SK-N-MC (cell line): ENCODE measurements around the gene RCBTB1.
"Not testable (repeated sequence)": the region's sequence is repeated elsewhere in the genome, so short reads cannot be mapped to it uniquely, and the experiment has no call there.

Experiments
- DNase-seq: peaks from one replicate; pipeline ENCODE4 v3.0.0-alpha.2; 2011; ENCODE audit warnings: low read depth, low spot score
- H3K27ac ChIP-seq: fragments of 200-600 bp; sonication (generic); 2 replicates; pipeline ENCODE4 v1.5.1; 2016; ENCODE audit warnings: mixed run types
- H3K36me3 ChIP-seq: fragments of 200-600 bp; sonication (generic); 2 replicates; pipeline ENCODE4 v1.6.1; 2017; ENCODE audit warnings: antibody characterized with exemption, low read length, mixed read lengths; ENCODE audit not compliant: insufficient read depth
- H3K4me3 ChIP-seq: fragments of 200-600 bp; sonication (generic); 2 replicates; pipeline ENCODE4 v1.5.1; 2016
- H3K9ac ChIP-seq: fragments of 200-600 bp; sonication (generic); 2 replicates; pipeline ENCODE4 v1.8.0; 2017; ENCODE audit warnings: mixed run types, mixed read lengths; ENCODE audit not compliant: insufficient read length
- H3K9me3 ChIP-seq: fragments of 200-600 bp; sonication (generic); 2 replicates; pipeline ENCODE4 v1.6.1; 2017; ENCODE audit warnings: low read depth, mild to moderate bottlenecking, antibody characterized with exemption, low read length, moderate library complexity, mixed read lengths
- EZH2 ChIP-seq: fragments of 200-600 bp; sonication (generic); IDR thresholded peaks from one replicate; pipeline ENCODE4 v1.6.1; 2017; ENCODE audit warnings: antibody characterized with exemption
- FOXP2 ChIP-seq: optimal IDR thresholded peaks from 2 replicates; pipeline ENCODE3; 2011; ENCODE audit warnings: mild to moderate bottlenecking, moderate library complexity; ENCODE audit not compliant: insufficient read depth; ENCODE audit errors: extremely low read length, control extremely low read depth
- POLR2AphosphoS5 ChIP-seq: IDR thresholded peaks from 2 replicates; pipeline ENCODE4 v1.6.1; 2012; ENCODE audit warnings: mild to moderate bottlenecking, low read depth, low read length, borderline replicate concordance

RCBTB1 gene

DNA sequence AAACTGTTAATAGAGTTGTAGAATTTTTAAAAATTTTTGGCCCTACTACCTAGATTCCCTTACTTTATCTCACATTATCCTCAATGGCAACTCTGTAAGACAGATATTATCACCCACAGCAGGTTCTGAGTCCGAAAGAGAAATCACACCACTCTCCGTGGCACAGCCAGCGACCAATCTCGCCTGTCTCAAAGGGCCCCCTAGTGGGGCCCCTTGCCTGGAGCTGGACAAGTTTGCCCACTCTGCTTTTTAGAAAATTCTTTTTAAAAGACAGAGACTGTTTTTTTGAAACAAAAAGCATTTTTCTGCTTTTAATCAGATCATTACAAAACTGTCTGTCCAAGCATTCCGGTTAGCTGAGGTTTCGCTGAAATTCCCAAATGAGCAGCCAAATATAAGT lies 67.9 kb downstream of the RCBTB1 start:
- Histone ChIP-seq H3K36me3 (no peaks in the 10 kb centered on the region), H3K9ac (no peak overlapping the region), H3K4me3 (no peak overlapping the region), H3K27ac (no peak overlapping the region), H3K9me3 (no peaks in the 10 kb centered on the region)
- TF ChIP-seq POLR2AphosphoS5 (no peak), FOXP2 (no peak), EZH2 (no peak)
- no peak for DNase-seq

DNA sequence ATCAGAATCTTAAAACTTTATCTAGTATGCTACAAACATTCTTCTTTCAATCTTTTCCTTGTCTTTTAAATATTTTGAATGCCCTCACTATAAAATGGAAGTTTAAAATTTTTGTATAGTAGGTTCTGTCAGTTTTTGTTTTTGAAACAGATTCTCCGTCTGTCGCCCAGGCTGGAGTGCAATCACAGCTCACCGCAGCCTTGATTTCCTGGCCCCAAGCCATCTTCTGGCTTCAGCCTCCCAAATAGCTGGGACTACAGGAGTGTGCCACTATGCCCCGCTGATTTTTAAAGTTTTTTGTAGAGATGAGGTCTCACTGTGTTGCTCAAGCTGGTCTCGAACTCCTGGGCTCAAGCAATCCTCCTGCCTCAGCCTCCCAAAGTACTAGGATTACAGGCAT lies 68.9 kb downstream of the RCBTB1 start:
- H3K9ac ChIP-seq, result no peak overlapping the region
- no peak for DNase-seq
- no peak for TF ChIP-seq EZH2
- no peak overlapping the region for H3K27ac ChIP-seq
- no peaks in the 10 kb centered on the region for H3K36me3 ChIP-seq
- H3K4me3 ChIP-seq, result no peak overlapping the region
- H3K9me3 ChIP-seq, result no peaks in the 10 kb centered on the region

DNA sequence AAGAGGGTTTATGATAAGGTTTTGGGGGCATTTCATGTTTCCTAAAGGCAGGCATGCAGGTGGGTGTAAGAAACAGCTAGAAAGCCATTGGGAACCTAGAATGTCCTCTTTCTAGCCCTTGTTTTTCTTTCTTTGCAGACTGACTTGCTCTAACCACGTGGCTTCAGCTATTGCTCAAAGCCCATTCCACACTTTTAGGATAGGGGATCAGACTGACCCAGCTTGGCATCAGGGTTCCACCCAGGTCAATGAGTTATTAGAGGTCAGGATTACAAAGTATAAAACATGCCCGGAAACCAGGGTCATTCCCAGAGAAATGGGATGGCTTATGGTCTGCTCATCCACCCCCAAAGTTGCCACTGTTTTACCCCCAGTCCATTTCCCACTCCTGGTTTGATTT lies 72.8 kb downstream of the RCBTB1 start:
- no peak overlapping the region for H3K27ac ChIP-seq
- no peak for DNase-seq
- TF ChIP-seq EZH2 (no peak), FOXP2 (no peak), POLR2AphosphoS5 (no peak)
- no peaks in the 10 kb centered on the region for H3K9me3 ChIP-seq
- H3K4me3 ChIP-seq, result no peak overlapping the region
- no peak overlapping the region for H3K9ac ChIP-seq
- H3K36me3 ChIP-seq, result no peaks in the 10 kb centered on the region

DNA sequence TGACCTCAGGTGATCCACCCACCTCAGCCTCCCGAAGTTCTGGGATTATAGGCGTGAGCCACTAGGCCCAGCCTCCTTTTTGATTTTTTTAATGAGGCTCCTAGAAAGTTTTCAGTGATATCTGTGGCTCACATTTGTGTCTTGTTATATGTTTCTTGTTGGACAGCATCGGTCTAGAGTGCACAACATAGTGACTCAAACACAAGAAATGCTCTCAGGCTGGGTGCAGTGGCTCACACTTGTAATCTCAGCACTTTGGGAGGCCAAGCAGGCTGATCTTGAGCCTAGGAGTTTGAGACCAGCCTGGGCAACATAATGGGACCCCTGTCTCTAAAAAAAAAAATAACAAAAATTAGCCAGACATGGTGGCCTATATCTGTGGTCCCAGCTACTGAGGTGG lies 81.4 kb downstream of the RCBTB1 start:
- no peak for TF ChIP-seq POLR2AphosphoS5
- no peak for TF ChIP-seq FOXP2
- TF ChIP-seq EZH2, result no peak
- no peak for DNase-seq
- no peak overlapping the region for H3K27ac ChIP-seq

DNA sequence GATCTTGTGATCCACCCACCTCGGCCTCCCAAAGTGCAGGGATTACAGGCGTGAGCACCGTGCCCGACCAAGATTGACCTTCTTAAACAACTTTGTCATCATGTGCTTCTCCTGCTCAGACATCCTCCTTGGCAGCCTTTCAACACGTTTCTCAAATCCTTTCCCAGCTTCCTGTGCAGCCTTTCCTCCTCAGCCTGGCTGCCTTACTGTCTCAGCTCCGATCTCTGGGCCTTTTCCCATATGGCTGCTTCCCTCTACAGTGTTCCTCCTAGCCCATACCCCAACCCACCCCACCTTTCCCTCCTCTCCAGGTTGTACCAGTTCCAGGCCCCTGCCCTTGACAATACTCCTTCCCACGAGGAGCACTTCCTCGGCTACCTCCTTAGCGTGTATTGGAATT lies 82.4 kb downstream of the RCBTB1 start:
- TF ChIP-seq POLR2AphosphoS5 (no peak), FOXP2 (no peak), EZH2 (no peak)
- no peak overlapping the region for H3K27ac ChIP-seq
- DNase-seq, result no peak
- H3K36me3 ChIP-seq, result no peaks in the 10 kb centered on the region
- no peak overlapping the region for H3K9ac ChIP-seq
- no peak overlapping the region for H3K4me3 ChIP-seq
- no peaks in the 10 kb centered on the region for H3K9me3 ChIP-seq

More for the DNA sequence above, 81.4 kb downstream of the RCBTB1 start:
- Histone ChIP-seq H3K4me3 (no peak overlapping the region), H3K36me3 (no peaks in the 10 kb centered on the region), H3K9me3 (no peaks in the 10 kb centered on the region), H3K9ac (no peak overlapping the region)

DNA sequence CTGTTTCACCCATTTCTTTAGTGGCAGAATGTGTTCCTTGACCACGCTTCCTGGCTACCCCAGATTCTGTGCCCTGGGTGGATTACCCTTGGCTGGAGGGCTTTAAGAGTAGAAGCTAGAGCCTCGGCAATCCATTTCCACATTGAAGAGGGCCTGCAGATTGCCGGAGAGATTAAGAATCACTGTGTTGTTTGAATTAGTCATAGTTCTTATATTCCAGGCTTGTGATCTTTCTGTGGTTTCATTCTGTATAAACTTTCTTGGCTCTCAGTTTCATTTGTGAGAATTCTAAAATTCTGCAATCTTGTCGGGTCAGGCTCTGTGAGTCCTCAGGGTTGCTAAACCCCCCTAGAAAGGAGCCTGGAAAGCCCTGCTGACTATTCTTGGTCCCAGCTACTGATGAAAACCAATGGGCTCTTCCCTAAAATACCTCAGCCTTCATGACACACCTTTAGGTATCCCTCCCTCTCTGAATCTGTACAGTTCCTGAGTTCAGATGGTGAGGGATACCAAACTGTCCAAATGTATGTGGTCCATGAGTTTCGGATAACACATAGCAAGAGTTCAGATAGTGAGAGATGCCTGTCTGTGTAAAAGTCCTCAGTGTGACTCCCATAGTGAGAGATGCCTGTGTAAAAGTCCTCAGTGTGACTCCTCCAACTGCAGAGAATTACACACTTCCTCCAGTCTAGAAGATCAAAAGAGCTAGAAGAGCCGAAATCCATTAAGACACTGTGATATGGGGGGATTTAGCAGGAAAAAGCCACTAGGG lies 85.3 kb downstream of the RCBTB1 start:
- no peak for DNase-seq
- Histone ChIP-seq H3K27ac (no peak overlapping the region), H3K36me3 (no peaks in the 10 kb centered on the region), H3K9ac (no peak overlapping the region), H3K4me3 (no peak overlapping the region), H3K9me3 (no peaks in the 10 kb centered on the region)
- no peak for TF ChIP-seq FOXP2
- no peak for TF ChIP-seq POLR2AphosphoS5
- no peak for TF ChIP-seq EZH2

DNA sequence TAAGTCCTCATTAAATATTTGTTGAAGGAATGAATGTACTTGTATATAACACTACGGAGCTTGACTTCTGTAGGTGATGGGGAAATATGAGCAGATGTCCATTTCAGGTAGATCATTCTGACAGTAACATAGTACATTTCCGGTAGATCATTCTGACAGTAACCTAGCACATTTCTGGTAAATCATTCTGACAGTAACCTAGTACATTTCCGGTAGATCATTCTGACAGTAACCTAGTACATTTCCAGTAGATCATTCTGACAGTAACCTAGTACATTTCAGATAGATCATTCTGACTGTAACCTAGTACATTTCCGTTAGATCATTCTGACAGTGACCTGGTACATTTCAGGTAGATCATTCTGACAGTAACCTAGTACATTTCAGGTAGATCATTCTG lies 87.2 kb downstream of the RCBTB1 start:
- H3K4me3 ChIP-seq, result no peak overlapping the region
- H3K27ac ChIP-seq, result no peak overlapping the region
- no peaks in the 10 kb centered on the region for H3K9me3 ChIP-seq
- no peak for DNase-seq
- TF ChIP-seq FOXP2 (no peak), POLR2AphosphoS5 (no peak), EZH2 (no peak)
- no peaks in the 10 kb centered on the region for H3K36me3 ChIP-seq
- H3K9ac ChIP-seq, result no peak overlapping the region

DNA sequence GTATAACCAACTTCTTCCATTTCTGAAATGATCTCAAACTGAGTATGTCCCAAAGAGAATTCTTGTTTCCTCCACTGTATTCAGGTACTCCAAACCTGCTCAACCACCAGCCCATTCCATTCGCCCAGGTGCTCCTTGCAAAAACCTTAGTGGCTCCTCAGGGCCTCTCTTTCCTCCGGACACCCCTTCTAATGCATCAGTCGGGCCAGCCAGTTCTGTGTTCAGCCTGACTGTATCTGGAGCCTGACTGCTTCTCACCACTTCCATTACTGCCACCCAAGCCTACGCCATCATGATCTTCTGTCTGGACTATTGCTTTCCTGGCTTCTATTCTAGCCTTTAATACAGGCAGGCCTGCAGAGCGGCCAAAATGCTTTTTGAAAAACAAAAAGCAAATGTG lies 88.1 kb downstream of the RCBTB1 start:
- H3K9ac ChIP-seq, result no peak overlapping the region
- H3K4me3 ChIP-seq, result no peak overlapping the region
- no peak for DNase-seq
- H3K27ac ChIP-seq, result no peak overlapping the region
- no peaks in the 10 kb centered on the region for H3K9me3 ChIP-seq
- H3K36me3 ChIP-seq, result no peaks in the 10 kb centered on the region
- TF ChIP-seq EZH2 (no peak), FOXP2 (no peak), POLR2AphosphoS5 (no peak)

DNA sequence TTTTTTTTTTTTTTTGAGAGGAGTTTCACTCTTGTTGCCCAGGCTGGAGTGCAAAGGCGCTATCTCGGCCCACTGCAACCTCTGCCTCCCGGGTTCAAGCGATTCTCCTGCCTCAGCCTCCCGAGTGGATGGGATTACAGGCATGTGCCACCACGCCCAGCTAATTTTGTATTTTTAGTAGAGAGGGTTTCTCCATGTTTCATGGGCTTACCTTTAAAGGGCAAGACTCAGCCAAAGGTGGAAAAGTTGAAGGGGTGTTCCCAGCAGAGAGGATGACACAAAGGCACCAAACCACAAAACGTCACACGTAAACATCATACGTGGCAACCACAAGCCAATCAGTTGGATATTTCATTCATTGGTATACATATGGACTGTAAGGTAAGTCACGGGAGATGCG lies 88.5 kb downstream of the RCBTB1 start:
- H3K36me3 ChIP-seq, H3K4me3 ChIP-seq, H3K9me3 ChIP-seq, DNase-seq, H3K9ac ChIP-seq, H3K27ac ChIP-seq: not testable (repeated sequence)
